Activated naive CD8-positive, alpha-beta T cell treated with anti-CD3 and anti-CD28 coated beads, Interleukin-2, amount 50 U/mL, for 16 hours (primary cell): ENCODE data around the gene CCDC27.

Experiments
- DNase-seq: peaks from one replicate; pipeline ENCODE4 v3.0.0-alpha.2; 2020; ENCODE audit warnings: low read depth, low spot score

CCDC27 gene

GRCh38 chr1:3817821-3818597 is 65.8 kb downstream of the CCDC27 start:
- no peak for DNase-seq

GRCh38 chr1:3819771-3820200 is 67.5 kb downstream of the CCDC27 start:
- no peak for DNase-seq

GRCh38 chr1:3820316-3820715 is 68.1 kb downstream of the CCDC27 start:
- no peak for DNase-seq

GRCh38 chr1:3821004-3821403 is 68.8 kb downstream of the CCDC27 start:
- no peak for DNase-seq
